Adrenal gland (tissue), 5 donors: ENCODE results near the gene ARIH1.

Experiments used
- CTCF ChIP-seq, 6 experiments: fragments of 450-650 bp in 4 of 6; fragments of 200-600 bp in 2 of 6; sonication (generic) in 1 of 6; IDR thresholded peaks; 1 replicate in 5 of 6; 2 replicates in 1 of 6; pipeline versions ENCODE4 v1.5.1 to v1.8.0; 2016 to 2021; ENCODE audit warnings: antibody characterized with exemption in 6 of 6, mild to moderate bottlenecking in 2 of 6, moderate library complexity in 1 of 6
- POLR2A ChIP-seq, 2 donors: fragments of 450-650 bp; IDR thresholded peaks; one replicate each; pipeline ENCODE4 v1.6.1; 2017; ENCODE audit warnings: antibody characterized with exemption in 2 of 2, mild to moderate bottlenecking in 2 of 2, moderate library complexity in 1 of 2
- donor health status: DM: no; HTN: no; CAD: no.

DNA sequence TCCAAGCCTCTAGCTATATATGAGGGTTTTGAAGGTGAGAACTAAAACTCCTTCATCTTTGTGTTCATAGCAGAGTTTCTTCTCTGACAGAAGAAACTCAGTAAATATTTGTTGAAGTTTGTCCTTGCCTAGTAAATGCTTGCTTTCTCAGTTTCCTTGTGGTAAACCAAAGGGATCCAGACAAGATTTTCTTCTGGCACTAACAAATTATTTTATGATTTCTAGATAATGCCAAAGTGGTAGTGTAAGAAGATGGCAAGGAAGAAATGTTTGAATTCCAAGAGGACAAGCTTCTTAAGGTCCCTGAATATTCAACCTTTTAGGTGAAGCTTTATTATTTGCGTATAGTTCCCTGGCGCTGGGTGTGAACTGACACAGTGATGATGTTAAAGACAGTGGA is 14.4 kb downstream of the ARIH1 start:
- TF ChIP-seq CTCF (IDR thresholded peaks at IDR 0.05) (no peak), POLR2A (IDR thresholded peaks at IDR 0.05) (no peak)
